ENCODE results near the gene MTHFD1L. TPM values are rescaled to one million over a fixed set of nuclear protein-coding genes. Genes with fewer than 3 reads are reported as not detected.
"Not testable (repeated sequence)": the region's sequence is repeated elsewhere in the genome, so short reads cannot be mapped to it uniquely, and the experiment has no call there.

Gene MTHFD1L
- total RNA-seq, 1 donor, result 68.7 TPM

DNA sequence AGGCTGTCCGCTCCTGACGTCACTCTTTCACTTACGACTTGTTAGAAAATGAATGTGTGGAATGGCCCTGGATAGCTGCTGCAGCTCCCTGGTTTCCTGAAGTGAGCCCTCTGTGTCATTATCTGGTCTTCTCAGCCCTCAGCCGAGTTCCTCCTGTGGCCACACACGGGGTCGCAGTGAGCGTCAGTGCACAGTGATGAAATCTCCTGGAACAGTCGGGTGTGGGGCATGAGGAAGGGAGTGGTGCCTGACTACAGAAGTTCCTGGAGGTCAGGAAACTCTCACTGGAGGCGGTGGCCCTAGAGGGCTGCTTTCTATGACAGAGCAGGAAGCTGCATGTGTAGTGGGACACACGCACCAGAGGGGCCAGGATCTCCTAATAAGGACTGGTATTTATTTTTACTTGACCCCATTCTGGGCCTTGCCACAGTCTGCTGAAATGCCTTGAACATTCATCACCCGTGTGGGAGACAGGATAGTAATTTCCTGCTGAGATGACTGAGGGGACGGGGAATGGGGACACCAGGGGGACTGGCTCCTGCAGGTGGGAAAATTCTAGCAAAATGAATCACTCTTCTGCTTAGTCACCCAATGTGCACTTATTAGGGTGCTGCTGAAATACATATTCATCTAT, 175.5 kb downstream of the MTHFD1L start:
- peak; percentile 87 for DNase-seq (ENCODE audit: low read depth)
- TF ChIP-seq CTCF (IDR thresholded peaks at IDR 0.05; ENCODE audit: insufficient read depth, low read length), result peak; percentile 29
- not testable (repeated sequence) for H3K4me3 ChIP-seq (ENCODE audit: low read depth, low read length)

GRCh38 chr6:151041686-151042085, 176.2 kb downstream of the MTHFD1L start:
- DNase-seq (ENCODE audit: low read depth), result no peak
- TF ChIP-seq CTCF (IDR thresholded peaks at IDR 0.05; ENCODE audit: insufficient read depth, low read length), result no peak
- no peak overlapping the region for H3K4me3 ChIP-seq (ENCODE audit: low read depth, low read length)

- peak; percentile 52 for DNase-seq (ENCODE audit: low read depth)
- not testable (repeated sequence) for H3K4me3 ChIP-seq (ENCODE audit: low read depth, low read length)
Measured at GRCh38 chr6:151042911-151043330, 177.4 kb downstream of the MTHFD1L start.

DNA sequence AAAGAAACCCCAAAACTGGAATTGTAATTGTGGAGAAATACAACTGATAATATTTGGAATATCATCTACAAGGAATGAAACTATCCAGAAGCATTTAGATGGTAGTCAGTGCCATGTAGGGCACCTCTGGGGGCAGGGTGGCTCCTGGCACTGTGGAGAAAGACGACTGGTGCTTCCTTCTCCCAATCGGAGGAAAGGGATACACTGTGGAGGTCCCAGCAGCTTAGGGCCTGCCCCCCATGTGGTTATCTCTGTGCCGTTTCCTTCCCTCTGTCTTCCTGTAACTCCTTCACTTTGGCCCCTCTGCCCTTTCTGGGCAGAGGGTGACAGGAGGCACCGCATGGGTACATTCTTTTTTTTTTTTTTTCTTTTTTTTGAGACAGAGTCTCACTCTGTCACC, 178.4 kb downstream of the MTHFD1L start:
- no peak overlapping the region for H3K4me3 ChIP-seq (ENCODE audit: low read depth, low read length)
- TF ChIP-seq CTCF (IDR thresholded peaks at IDR 0.05; ENCODE audit: insufficient read depth, low read length), result no peak
- DNase-seq (ENCODE audit: low read depth), result no peak

GRCh38 chr6:151044465-151045441, 179.3 kb downstream of the MTHFD1L start:
- H3K4me3 ChIP-seq (ENCODE audit: low read depth, low read length), result peak overlapping the region; percentile 25
- no peak for TF ChIP-seq CTCF (IDR thresholded peaks at IDR 0.05; ENCODE audit: insufficient read depth, low read length)
- DNase-seq (ENCODE audit: low read depth), result peak; percentile 90

DNA sequence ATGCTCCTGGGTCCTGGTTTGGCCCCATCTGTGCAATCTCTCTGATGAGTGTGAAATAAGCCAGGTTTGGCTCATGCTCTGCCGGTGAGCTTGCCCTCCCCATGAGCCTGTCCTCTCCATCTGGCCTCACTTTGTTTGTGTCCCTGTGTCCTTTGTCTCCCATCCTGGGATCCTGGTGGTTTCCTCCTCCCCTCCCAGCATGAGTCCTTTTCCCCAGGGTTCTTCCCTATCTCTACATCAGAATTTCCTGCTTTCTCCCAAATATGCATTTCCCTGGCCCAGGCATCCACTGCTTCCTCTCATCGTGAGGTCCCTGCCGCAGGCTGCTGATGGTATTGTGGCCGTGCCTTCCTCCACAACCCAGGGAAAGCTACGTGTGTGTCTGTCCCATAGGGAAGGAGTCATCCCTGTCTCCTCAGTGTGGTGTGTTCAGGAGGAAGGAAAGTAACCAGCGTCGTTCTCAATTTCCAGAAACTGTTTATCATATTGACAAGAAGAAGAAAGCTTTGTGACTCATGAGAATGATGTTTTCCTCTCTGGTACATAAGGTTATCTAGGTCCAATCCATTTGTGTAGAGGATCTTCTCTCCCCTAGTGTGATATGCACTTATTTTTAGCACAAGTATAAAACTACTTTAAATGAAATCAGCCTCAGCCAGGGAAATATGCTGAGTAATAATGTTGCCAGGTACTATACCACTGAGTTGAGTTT, 180.2 kb downstream of the MTHFD1L start:
- not testable (repeated sequence) for H3K4me3 ChIP-seq (ENCODE audit: low read depth, low read length)
- DNase-seq (ENCODE audit: low read depth), result peak; percentile 78

- no peak for DNase-seq (ENCODE audit: low read depth)
- no peak for TF ChIP-seq CTCF (IDR thresholded peaks at IDR 0.05; ENCODE audit: insufficient read depth, low read length)
- H3K4me3 ChIP-seq (ENCODE audit: low read depth, low read length), result no peak overlapping the region
Measured at GRCh38 chr6:151051164-151051563, 185.7 kb downstream of the MTHFD1L start.

Data from fibroblast of the aortic adventitia (primary cell).